Stimulated activated CD8-positive, alpha-beta memory T cell treated with anti-CD3 and anti-CD28 coated beads, Interleukin-4, amount 100 ng/mL, for 24 hours (primary cell): Measurements from ENCODE around the gene ATP6V0B.

Experiments used
- DNase-seq: peaks from one replicate; pipeline ENCODE4 v3.0.0-alpha.2; 2020; ENCODE audit warnings: low read depth

ATP6V0B gene

DNA sequence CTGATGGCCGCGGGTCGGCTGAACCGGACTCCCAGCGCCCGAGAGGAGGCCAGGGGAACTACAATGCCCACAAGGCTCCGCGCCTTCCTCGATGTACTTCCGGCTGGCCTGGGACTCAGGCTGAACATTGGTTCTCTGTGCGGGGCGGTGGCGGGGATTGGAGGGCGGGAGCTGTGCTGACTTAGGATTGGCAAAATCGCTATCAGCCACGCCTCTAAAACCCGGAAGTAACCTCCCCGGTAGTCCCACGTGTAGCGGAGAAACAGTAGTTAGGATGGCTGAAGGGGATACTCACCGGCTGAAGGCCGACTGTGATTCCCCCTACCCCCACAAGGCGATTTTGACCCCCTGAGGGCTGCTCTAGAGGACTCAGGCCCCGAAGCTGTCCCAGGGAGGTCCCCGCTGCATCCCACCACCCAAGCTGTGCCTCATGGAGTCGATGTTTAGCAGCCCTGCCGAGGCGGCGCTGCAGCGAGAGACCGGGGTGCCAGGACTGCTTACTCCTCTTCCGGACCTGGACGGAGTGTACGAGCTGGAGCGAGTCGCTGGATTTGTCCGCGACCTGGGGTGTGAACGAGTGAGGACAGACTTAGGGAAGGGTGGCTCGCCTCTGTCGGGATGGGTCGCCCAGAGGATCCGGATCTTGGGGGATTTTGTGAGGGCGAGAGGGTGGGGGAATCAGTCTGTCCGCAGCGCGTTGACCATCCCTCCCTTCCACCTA, 4.9 kb upstream of the ATP6V0B start, which contains the start of gene DPH2:
Gene DPH2, plus strand, starts transcription at position 265 of the 721 bp plus-strand sequence. Its CDS starts 166 bp downstream, at position 431.
- DNase-seq: peak; percentile 94

DNA sequence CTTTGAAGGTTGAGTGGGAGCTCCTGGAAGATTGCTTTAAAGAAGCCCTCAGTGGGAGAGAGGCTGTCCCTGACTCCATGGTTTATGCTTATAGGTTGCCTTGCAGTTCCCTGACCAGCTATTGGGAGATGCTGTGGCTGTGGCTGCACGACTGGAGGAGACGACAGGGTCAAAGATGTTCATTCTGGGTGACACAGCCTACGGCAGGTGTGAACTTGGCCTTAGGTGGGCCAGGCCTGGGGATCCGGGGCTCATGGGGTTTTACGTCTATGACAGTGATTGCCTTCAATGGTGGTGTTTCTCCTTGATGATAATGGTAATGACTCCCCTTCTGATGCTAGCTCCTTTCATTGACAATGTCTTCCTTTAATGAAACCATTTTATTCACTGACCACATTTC, 4.3 kb upstream of the ATP6V0B start:
- DNase-seq: no peak

DNA sequence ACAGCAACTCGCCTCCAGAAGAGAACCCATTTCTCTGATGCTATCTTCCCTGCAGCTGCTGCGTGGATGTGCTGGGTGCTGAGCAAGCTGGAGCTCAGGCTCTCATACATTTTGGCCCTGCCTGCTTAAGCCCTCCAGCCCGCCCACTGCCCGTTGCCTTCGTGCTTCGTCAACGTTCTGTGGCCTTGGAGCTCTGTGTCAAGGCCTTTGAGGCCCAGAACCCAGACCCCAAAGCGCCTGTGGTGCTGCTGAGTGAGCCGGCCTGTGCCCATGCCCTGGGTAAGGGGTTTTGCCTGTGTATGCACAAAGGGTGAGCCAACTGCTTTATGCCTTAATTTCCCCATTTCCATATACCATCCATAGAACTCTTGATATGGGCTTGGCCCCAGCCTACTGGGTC, 3.8 kb upstream of the ATP6V0B start:
- no peak for DNase-seq

DNA sequence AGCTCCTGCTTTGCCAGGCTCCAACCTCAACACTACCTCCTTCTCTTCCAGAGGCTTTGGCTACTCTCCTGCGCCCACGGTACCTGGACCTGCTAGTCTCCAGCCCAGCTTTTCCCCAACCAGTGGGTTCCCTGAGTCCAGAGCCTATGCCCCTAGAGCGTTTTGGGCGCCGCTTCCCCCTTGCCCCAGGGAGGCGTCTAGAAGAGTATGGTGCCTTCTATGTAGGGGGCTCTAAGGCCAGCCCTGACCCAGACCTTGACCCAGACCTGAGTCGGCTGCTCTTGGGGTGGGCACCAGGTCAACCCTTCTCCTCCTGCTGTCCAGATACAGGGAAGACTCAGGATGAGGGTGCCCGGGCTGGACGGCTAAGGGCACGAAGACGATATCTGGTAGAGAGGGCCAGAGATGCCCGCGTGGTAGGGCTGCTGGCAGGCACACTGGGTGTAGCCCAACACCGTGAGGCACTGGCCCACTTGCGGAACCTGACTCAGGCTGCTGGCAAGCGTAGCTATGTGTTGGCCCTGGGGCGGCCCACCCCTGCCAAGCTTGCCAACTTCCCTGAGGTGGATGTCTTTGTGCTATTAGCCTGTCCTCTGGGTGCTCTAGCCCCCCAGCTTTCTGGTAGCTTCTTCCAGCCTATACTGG, 3.3 kb upstream of the ATP6V0B start:
- DNase-seq: no peak

DNA sequence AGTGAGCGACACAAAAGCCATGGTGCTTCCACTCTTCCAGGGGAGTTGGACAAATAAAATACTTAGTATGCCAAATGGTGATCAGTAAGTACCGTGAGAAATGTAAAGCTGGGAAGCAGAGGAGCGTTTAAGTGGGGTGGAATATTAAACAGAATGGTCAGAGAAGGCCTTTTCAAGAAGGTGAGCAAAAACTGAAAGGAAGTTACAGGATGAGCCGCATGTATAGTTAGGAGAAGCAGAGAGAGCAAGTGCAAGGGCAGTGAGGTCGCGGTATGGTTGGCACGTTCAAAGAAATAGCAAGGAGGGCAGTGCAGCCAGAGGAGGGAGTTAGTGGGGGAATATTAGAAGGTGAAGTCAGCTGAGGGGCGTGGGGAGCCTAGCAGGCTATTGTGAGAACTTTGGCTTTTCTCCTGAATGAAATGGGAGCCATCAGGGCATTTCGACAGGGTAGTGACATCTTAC, 748 bp upstream of the ATP6V0B start:
- no peak for DNase-seq

DNA sequence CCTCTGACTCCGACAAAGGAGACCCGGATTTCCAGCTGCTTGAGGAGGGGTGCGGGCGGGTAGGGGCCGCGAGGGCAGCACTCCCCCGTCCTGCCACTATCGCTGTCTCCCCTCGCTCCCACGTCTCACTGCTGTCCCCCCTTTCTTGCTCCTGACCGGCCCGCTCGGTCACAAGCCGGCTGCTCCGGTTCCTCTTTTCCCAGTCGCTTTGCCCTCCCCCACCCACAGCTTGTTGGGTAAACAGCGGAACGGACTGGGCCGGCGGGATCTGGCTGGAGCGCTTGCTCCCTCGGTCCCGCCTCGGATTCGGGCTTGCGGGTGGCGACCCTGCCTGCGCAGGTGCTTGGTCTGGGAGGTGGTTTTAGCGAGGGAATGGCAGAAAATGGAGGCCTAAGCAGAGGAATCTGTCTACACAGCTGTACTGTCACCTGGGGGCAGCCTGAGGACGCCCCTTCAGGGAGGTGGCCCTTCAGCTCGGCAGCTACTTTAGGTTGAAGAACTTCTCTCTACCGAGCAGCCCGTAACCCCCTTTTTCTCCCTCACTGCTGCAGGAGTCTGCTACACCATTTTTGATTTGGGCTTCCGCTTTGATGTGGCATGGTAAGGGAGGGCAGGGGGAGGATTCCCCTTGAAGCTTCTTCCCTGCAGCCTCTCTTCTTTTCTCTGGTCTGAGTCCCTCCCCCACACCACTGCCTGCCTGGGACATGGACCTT, 645 bp downstream of the ATP6V0B start:
- DNase-seq: no peak

DNA sequence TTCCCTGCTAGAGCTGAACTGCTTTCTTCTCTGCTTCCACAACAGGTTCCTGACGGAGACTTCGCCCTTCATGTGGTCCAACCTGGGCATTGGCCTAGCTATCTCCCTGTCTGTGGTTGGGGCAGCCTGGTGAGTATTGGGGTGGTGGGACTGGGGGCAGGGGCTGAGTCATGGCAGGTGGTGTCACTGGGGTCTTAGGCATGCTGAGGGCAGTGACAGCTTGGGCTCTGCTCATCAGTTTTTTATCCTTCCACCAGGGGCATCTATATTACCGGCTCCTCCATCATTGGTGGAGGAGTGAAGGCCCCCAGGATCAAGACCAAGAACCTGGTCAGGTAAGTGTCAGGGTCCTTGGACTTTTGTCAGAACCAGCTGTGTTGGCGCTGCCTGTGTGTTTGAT, 1.3 kb downstream of the ATP6V0B start:
- no peak for DNase-seq

DNA sequence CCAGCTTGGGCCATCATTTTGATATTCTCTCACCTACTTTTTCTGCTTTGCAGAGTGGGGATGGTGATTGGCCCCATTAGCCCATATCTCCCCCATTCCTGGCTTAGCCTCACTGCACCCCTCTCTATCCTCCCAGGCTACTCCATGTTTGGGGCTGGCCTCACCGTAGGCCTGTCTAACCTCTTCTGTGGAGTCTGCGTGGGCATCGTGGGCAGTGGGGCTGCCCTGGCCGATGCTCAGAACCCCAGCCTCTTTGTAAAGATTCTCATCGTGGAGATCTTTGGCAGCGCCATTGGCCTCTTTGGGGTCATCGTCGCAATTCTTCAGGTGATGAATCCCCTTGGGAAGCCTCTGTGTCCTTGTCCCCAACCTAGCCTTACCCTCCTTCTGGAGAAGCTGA, 2.1 kb downstream of the ATP6V0B start:
- DNase-seq: no peak

DNA sequence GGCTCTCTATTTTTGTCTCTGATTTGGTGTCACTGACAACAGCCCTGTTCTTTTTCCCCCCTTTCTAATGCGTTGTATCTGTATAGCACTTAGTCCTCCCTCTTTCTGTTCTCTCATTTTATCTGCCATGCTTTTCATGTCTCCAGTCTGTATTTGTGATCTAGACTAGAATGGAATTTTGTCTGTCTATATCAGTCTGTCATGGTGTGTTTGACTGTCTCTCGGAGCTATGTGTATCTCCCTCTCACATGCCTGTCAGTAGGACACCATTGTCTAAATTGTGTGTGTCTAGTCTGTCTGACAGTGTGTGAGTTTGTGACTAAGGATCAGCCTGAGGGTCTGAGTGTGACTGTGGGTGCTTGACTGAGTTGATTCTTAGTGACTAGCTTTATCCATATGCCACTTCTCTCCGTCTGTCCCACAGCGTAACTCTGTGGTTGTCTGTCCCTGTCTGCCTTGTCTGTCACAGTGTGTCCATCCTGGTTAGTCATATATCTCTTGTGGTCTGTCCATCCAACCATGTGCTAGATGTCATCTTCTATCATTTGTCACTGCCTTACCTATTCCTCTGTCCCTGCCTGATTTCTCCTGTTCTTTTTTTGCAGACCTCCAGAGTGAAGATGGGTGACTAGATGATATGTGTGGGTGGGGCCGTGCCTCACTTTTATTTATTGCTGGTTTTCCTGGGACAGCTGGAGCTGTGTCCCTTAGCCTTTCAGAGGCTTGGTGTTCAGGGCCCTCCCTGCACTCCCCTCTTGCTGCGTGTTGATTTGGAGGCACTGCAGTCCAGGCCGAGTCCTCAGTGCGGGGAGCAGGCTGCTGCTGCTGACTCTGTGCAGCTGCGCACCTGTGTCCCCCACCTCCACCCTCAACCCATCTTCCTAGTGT, 2.9 kb downstream of the ATP6V0B start:
- DNase-seq: no peak

DNA sequence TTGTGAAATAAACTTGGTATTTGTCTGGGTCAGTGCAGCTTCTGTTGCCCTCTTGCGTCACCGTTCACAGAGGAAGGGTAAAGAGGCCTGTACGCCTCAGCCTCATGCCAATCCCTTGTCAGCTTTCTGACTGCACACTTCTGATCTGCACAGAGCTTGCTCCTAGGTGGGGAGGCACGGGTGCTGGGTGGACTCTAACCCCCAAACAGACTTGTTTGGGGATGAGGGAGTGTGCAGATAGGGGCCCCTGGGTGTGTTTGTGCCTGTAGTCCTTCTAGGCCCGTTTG, 3.4 kb downstream of the ATP6V0B start:
- DNase-seq: no peak

DNA sequence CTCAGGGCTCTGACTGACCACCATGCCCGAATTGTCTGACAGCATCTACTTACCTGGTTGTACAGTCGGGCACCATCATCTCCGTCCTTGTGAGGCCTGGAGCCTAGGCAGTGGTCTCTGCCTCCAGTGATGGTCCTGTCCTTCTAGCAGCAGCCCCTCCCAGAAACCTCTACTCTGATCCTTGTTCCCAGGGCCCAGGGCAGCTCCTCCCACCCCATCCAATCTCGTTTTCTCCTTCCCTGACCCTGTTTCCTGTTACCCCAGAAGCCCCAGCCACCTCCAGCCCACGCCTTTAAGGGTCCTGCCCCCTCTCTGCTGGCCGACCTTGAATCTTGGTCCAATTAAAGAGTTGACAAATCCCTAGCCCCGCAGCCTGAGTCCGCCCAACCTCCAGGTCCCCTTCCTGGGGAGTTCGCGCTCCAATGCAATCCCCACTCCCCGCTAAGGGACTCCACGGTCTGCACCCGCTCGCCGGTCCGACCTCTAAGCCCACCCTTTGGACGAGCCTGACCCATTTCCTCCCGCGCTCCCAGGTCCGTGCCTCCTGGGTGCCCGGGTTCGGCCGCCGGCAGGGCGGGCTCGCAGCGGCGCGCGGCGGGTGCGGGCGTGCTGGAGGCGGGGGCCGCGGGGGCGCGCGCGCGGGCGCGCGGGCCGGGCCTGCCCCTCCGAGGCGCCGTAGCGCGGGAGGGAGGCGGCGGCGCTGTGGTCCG, 3.9 kb downstream of the ATP6V0B start, which contains the start of gene B4GALT2:
Gene B4GALT2, plus strand, starts transcription at position 660 of the 710 bp plus-strand sequence. CDS start 1,951 bp downstream, outside the sequence.
- no peak for DNase-seq

DNA sequence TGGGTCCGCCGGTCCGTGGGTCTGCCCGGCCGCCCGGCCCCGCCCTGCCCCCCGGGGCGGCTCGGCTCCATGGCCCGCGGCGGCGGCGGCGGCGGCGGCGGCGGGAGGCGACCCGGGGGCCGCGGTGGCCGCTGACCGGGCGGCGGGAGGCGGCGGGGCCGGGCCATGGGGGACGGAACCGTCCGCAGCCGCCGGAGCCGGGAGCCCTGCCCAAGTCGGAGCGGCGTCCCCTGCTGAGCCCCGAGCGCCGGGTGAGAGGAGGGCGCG, 4.4 kb downstream of the ATP6V0B start:
- no peak for DNase-seq

DNA sequence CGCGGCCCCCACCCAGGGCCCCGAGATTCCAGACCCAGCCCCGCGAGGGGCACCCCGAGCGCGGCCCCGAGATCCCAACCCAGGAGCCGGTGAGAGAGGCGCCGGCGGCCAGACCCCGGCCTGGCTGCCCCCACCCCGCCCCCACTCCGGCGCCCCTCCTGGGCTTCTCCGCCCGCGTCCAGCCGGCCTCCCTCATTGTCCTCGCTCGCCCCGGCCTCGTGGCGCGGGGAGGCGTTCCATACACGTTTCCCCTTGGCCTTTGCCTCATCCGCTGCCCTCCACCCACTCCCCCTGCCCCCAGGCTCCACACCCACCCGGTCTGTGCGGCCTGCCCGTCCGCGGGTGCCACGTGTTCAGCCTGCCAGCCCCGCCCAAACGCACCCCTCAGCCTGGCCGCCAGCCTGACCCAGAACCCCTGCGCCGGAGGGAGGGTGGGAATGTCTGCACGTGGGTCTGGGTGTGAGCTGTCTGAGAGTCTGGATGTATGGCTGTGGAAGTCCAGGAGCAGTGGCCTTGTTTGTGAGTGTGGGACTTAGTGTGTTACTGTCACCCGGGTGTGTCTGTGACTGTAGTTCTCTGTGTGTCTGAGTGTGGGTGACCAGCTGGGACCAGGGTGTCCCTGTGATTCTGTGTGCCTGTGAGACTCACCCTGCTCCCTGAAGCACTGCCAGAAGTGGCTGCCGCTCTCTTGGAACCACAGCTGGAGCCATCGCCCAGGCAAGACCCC, 4.9 kb downstream of the ATP6V0B start:
- DNase-seq: no peak

DNA sequence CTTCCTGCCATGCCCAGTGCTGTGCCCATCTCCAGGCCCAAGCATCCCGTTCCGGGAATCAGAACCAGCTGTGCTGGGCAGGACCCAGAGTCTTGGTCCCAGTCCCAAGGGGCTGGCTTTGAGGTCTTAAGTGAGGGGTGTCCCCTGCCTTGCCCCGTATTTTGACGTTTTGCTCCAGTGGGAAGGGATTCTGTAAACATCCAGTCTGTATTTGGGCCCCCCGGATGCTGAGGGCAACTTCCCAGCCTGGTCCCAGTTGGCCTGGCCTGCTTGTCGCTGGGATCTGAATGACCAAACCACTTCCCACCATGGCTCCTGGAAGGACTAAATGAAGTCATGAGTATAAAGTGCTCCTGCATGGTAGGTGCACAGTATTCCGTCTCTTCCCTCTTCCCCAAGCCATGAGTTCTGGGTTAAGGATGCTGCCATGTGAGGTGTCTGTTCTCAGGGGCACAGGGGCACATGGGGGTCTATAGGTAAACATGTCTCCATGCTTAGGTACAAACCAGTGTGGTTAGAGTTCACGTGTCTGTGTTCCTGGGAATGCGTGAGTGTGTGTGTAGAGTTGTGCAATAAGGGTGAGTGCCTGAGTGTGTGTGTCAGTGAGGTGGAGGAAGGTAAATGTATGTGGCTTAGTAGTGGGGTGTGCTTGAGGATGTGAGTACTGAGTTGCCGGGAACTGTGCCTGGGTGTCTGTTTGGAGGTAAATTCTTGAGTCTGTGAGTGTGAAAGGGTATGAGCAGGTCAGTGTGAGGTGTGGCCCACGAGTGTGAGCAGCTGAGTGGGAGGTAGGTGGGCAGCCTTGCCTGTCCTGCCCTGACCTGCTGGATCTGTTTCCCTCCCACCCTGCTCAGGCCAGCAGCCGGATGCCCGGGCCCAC, 5.7 kb downstream of the ATP6V0B start:
- DNase-seq: no peak

DNA sequence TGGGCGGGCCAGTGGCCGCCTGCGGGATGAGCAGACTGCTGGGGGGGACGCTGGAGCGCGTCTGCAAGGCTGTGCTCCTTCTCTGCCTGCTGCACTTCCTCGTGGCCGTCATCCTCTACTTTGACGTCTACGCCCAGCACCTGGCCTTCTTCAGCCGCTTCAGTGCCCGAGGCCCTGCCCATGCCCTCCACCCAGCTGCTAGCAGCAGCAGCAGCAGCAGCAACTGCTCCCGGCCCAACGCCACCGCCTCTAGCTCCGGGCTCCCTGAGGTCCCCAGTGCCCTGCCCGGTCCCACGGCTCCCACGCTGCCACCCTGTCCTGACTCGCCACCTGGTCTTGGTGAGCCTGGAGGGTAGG, 6.4 kb downstream of the ATP6V0B start:
- DNase-seq: no peak

DNA sequence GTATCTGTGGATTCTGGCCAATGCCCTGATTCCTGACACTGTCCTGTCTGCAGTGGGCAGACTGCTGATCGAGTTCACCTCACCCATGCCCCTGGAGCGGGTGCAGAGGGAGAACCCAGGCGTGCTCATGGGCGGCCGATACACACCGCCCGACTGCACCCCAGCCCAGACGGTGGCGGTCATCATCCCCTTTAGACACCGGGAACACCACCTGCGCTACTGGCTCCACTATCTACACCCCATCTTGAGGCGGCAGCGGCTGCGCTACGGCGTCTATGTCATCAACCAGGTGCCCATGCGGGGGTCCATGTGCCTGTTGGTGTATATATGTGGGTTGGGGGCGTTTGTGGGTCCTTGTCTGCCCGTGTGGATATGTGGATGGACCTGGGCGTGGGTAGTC, 6.9 kb downstream of the ATP6V0B start:
- DNase-seq: no peak

DNA sequence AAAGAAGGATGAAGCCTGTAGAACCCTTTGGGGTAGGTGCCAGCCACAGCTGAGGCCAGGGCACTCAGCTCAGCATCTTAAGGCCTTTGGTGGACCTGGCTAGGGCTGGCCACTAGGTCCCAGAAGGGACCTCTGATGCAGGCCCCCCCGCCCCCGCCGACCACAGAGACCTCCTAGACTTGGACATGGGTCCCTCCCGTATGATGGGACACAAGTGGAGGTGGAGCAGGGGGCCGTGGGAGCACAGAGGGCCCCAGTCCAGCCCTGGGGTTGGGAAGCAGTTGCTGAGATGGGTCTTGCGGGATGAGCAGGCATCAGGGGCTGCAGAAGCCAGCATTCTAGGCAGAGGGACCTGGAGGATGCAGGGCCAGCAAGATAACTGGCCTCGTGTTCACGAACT, 7.5 kb downstream of the ATP6V0B start:
- DNase-seq: no peak

DNA sequence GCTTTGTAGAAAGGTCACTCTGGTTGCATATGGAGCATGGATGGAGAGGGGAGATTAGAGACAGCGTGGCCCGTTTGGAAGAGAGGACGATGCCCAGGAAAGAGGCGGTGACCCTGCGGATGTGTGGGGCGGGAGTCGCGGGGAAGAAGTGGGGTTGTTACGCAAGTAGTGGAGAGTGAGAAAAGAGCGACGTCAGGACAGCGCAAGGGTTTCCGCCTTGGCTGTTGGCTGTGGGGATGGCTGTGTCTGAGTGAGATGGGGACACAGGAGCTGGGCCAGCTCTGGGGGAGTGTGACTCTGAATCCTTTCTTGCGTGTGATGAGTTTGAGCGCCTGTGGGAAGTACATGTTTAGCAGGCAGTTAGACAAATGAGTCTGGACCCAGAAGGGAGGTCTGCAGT, 8.0 kb downstream of the ATP6V0B start:
- DNase-seq: no peak

DNA sequence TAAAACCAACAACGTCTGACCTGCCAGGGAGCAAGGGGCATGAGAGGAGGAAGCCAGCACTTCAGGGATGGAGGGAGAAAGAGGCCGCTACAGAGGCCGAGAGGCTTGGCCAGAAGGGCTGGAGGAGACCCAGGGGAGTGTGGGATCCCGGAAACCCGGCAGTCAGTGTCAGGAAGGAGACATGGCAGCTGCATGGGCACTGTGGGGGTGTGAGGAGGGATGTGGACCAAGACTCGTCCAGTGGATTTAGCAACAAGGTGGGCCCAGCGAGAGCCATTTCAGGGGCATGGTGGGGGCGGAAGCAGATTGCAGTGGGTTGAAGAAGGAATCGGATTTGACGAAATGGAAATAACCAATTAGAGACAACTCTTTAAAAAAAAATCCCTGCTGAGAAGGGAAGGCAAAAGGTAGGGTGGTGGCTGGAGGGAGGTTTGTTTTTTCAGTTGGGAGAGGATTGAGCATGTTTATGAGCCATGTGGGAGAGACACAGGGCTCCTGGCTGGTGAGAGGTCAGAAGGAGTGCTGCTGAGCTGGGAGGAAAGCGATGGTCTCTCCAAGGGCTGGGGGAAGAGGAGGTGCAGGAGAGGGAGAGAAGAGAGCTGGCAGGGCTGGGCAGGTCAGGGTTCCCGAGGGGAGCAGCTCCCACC, 8.6 kb downstream of the ATP6V0B start:
- DNase-seq: no peak

DNA sequence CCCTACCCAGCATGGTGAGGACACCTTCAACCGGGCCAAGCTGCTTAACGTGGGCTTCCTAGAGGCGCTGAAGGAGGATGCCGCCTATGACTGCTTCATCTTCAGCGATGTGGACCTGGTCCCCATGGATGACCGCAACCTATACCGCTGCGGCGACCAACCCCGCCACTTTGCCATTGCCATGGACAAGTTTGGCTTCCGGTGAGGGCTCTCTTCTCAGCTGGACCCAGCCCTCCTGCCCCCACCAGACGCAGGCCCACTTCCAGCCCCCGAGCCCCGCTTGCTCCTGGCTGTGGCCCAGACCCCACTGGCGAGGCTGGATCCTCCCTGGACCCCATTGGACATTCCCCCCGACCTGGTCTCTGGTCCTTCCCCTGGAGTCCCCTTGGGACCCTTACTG, 10.1 kb downstream of the ATP6V0B start:
- DNase-seq: no peak
